ENCODE results near the gene ANXA10.
A peak's percentile ranks its signal among the peaks of the same experiment; 100 is the strongest.

The ANXA10 gene

DNA sequence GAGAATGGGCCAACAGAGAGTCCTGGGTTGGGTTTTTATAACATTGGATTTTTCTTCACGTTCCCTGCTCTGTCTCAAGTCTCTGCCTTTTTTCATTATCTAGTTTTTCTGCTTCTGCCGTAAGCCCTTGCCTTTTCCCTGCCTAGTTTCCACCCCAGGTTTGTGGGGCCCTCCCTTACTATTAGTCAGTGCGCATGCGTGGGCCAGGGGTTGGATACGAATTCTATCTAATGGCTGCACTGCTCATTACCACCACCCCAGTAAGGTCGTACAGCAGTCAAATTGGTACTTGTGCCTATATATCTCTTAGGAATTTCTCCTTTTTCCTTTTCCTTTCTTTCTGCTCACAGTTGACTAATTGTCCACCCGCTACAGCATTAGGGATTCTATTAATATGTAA, 49.4 kb downstream of the ANXA10 start:
- no peak overlapping the region for H3K4me3 ChIP-seq (ENCODE audit: low read length)
- DNase-seq (ENCODE audit: low read depth), result no peak
- TF ChIP-seq, protein P1, sequence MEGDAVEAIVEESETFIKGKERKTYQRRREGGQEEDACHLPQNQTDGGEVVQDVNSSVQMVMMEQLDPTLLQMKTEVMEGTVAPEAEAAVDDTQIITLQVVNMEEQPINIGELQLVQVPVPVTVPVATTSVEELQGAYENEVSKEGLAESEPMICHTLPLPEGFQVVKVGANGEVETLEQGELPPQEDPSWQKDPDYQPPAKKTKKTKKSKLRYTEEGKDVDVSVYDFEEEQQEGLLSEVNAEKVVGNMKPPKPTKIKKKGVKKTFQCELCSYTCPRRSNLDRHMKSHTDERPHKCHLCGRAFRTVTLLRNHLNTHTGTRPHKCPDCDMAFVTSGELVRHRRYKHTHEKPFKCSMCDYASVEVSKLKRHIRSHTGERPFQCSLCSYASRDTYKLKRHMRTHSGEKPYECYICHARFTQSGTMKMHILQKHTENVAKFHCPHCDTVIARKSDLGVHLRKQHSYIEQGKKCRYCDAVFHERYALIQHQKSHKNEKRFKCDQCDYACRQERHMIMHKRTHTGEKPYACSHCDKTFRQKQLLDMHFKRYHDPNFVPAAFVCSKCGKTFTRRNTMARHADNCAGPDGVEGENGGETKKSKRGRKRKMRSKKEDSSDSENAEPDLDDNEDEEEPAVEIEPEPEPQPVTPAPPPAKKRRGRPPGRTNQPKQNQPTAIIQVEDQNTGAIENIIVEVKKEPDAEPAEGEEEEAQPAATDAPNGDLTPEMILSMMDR (conservative IDR thresholded peaks at IDR 0.05; ENCODE audit: low read length), result no peak

DNA sequence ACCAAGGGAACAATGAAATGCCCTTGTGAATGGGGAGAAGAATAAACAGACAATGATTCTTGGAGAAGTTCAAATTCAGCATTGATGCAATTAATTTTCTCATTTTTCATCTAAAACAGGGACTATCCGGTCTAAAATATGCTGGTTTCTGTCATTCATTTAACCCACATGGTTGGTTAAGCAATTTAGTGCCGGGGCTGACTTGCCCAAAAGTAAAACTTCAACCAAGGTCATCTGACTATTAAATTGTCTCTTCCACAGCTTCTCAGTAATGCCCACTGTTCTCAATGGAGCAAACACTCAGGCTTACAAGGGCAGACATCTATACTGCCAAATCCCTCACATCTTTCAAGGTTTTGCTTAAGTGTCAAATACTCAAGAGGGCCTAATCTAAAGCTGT, 51.3 kb downstream of the ANXA10 start:
- DNase-seq (ENCODE audit: low read depth), result no peak
- TF ChIP-seq, protein P1 (conservative IDR thresholded peaks at IDR 0.05; ENCODE audit: low read length), result no peak
- H3K4me3 ChIP-seq (ENCODE audit: low read length), result no peak overlapping the region

- no peak overlapping the region for H3K4me3 ChIP-seq (ENCODE audit: low read length)
- TF ChIP-seq, protein P1 (conservative IDR thresholded peaks at IDR 0.05; ENCODE audit: low read length), result no peak
- no peak for DNase-seq (ENCODE audit: low read depth)
Measured at GRCh38 chr4:168150420-168151050, 58.2 kb downstream of the ANXA10 start.

GRCh38 chr4:168151327-168151726, 59.0 kb downstream of the ANXA10 start:
- no peak overlapping the region for H3K4me3 ChIP-seq (ENCODE audit: low read length)
- DNase-seq (ENCODE audit: low read depth), result no peak
- TF ChIP-seq, protein P1 (conservative IDR thresholded peaks at IDR 0.05; ENCODE audit: low read length), result no peak

GRCh38 chr4:168152837-168153500, 60.6 kb downstream of the ANXA10 start:
- TF ChIP-seq, protein P1 (conservative IDR thresholded peaks at IDR 0.05; ENCODE audit: low read length), result no peak
- no peak for DNase-seq (ENCODE audit: low read depth)
- H3K4me3 ChIP-seq (ENCODE audit: low read length), result no peak overlapping the region; the same call in 1 of the 2 replicates

- H3K4me3 ChIP-seq (ENCODE audit: low read length), result peak overlapping the region; percentile 2
Measured at GRCh38 chr4:168153596-168154440, 61.5 kb downstream of the ANXA10 start.

More at GRCh38 chr4:168153596-168154440, 61.5 kb downstream of the ANXA10 start:
- DNase-seq (ENCODE audit: low read depth), result peak; percentile 82
- TF ChIP-seq, protein P1 (conservative IDR thresholded peaks at IDR 0.05; ENCODE audit: low read length), result peak; percentile 77

All from AG10803 (cell line).